Left ventricle myocardium inferior (tissue), 1 donor: ENCODE results near the gene FAM32A. TPM values are rescaled to one million over a fixed set of nuclear protein-coding genes. Genes with fewer than 3 reads are reported as not detected.

Experiments
- DNase-seq: peaks from one replicate; pipeline ENCODE4 v3.0.0-alpha.2; 2020
- H3K27ac ChIP-seq: fragments of 200-600 bp; replicated peaks from 2 replicates; pipeline ENCODE4 v1.8.0; 2021
- H3K27me3 ChIP-seq: fragments of 200-600 bp; 2 replicates; pipeline ENCODE4 v1.8.0; 2021; ENCODE audit warnings: low read depth
- H3K36me3 ChIP-seq: fragments of 200-600 bp; 2 replicates; pipeline ENCODE4 v1.8.0; 2021
- H3K4me1 ChIP-seq: fragments of 200-600 bp; 2 replicates; pipeline ENCODE4 v1.8.0; 2021
- H3K4me3 ChIP-seq: fragments of 200-600 bp; 2 replicates; pipeline ENCODE4 v1.8.0; 2021; ENCODE audit warnings: mild to moderate bottlenecking, moderate library complexity
- H3K9me3 ChIP-seq: fragments of 200-600 bp; replicated peaks from 2 replicates; pipeline ENCODE4 v1.8.0; 2021
- CTCF ChIP-seq: fragments of 200-600 bp; IDR thresholded peaks from 2 replicates; pipeline ENCODE4 v1.8.0; 2021; ENCODE audit warnings: antibody characterized with exemption, mild to moderate bottlenecking, borderline replicate concordance
- intact Hi-C: fragments of 100-400 bp; cut with micrococcal nuclease; formaldehyde crosslinking; loops from one replicate; pipeline ENCODE4 v1.11.0; 2022
- total RNA-seq: library from RNA; stranded (reverse); fragmentation: NEBNext Ultra II Directional; extraction: Animal tissue kit (Norgen Biotek cat#: 25700); gene quantifications from one replicate; pipeline ENCODE4 v1.2.1, GENCODE V29; 2021
- donor health status: DM: no; HTN: yes; CAD: no; lungs with severe emphysema.

FAM32A gene
- total RNA-seq, 1 donor from 2014 or later, result 34.3 TPM

- Histone ChIP-seq H3K4me3 (no peak overlapping the region), H3K36me3 (no peaks in the 10 kb centered on the region), H3K27me3 (peaks cover 51% of the 10 kb centered on the region), H3K4me1 (peaks cover 15% of the 10 kb centered on the region), H3K9me3 (peaks cover 6% of the 10 kb centered on the region), H3K27ac (no peak overlapping the region)
- DNase-seq, result no peak
- intact Hi-C loops, result loop anchor here (5.0 kb wide), 1 partner anchor 138 kb away; no protein-coding TSS in a partner anchor
- TF ChIP-seq CTCF, result no peak
Observed at GRCh38 chr19:16180611-16181010, 4.6 kb upstream of the FAM32A start.

GRCh38 chr19:16184665-16185122 lies 516 bp upstream of the FAM32A start:
- no peak for TF ChIP-seq CTCF
- Histone ChIP-seq H3K36me3 (peaks cover 20% of the 10 kb centered on the region), H3K27ac (peak overlapping the region; percentile 83), H3K4me3 (peak overlapping the region; percentile 94), H3K9me3 (no peaks in the 10 kb centered on the region), H3K27me3 (peaks cover 27% of the 10 kb centered on the region), H3K4me1 (peaks cover 46% of the 10 kb centered on the region)
- intact Hi-C loops, result loop anchor here (5.0 kb wide), 1 partner anchor 142 kb away; no protein-coding TSS in a partner anchor
- no peak for DNase-seq

- Histone ChIP-seq H3K27ac (peak overlapping the region; percentile 83), H3K9me3 (no peaks in the 10 kb centered on the region), H3K4me3 (peak overlapping the region; percentile 94), H3K36me3 (peaks cover 31% of the 10 kb centered on the region), H3K27me3 (peaks cover 18% of the 10 kb centered on the region), H3K4me1 (peaks cover 53% of the 10 kb centered on the region)
- no peak for DNase-seq
- peak; percentile 43 for TF ChIP-seq CTCF
- intact Hi-C loops, result no loop called here
Observed at GRCh38 chr19:16185768-16186123, 536 bp downstream of the FAM32A start.

GRCh38 chr19:16188521-16188920 lies 3.3 kb downstream of the FAM32A start:
- H3K9me3 ChIP-seq, result no peaks in the 10 kb centered on the region
- H3K4me1 ChIP-seq, result peaks cover 48% of the 10 kb centered on the region
- DNase-seq, result no peak
- H3K27me3 ChIP-seq, result no peaks in the 10 kb centered on the region
- intact Hi-C loops, result no loop called here
- H3K27ac ChIP-seq, result no peak overlapping the region
- peaks cover 56% of the 10 kb centered on the region for H3K36me3 ChIP-seq
- H3K4me3 ChIP-seq, result no peak overlapping the region
- no peak for TF ChIP-seq CTCF

GRCh38 chr19:16190198-16190597 lies 5.0 kb downstream of the FAM32A start:
- H3K4me3 ChIP-seq, result no peak overlapping the region
- intact Hi-C loops, result no loop called here
- no peak for TF ChIP-seq CTCF
- peaks cover 43% of the 10 kb centered on the region for H3K4me1 ChIP-seq
- no peak for DNase-seq
- H3K27me3 ChIP-seq, result no peaks in the 10 kb centered on the region
- peaks cover 57% of the 10 kb centered on the region for H3K36me3 ChIP-seq
- no peaks in the 10 kb centered on the region for H3K9me3 ChIP-seq
- no peak overlapping the region for H3K27ac ChIP-seq
